Measurements from ENCODE around the gene DCTN3. TPM values are rescaled to one million over a fixed set of nuclear protein-coding genes. Genes with fewer than 3 reads are reported as not detected.
A peak's percentile ranks its signal among the peaks of the same experiment; 100 is the strongest.

DCTN3 gene
- total RNA-seq (2014; rRNA removed; shearing (Covaris generic)): 77.1 and 130 TPM in 2 replicates
- 148 and 161 TPM in 2 replicates for polyA plus RNA-seq (2016; fragmentation: Nextera tagmentation; extraction: Ambion mirVana)

- H3K4me2 ChIP-seq (ENCODE audit: unreplicated experiment): peak within 1 kb of the TSS; percentile 93
- peak within 1 kb of the TSS; percentile 91 for H3K4me3 ChIP-seq
- H4K20me1 ChIP-seq (ENCODE audit: insufficient read depth): no peaks in the 10 kb centered on the region
- H3K9me3 ChIP-seq (ENCODE audit: low read depth): no peaks in the 10 kb centered on the region
- H3K27ac ChIP-seq: peak within 1 kb of the TSS; percentile 26
- DNase-seq: peak; percentile 100
- H3K79me2 ChIP-seq (ENCODE audit: insufficient read depth): peaks cover 21% of the 10 kb centered on the region
- H2AFZ ChIP-seq: peak within 1 kb of the TSS; percentile 98
- H3F3A ChIP-seq (ENCODE audit: insufficient read depth): no peaks in the 10 kb centered on the region
- peaks cover 9% of the 10 kb centered on the region; the same call in 1 of the 2 replicates for H3K36me3 ChIP-seq (ENCODE audit: low read depth)
- in situ Hi-C loops (cut with MboI): loop anchor here (25.0 kb wide), 1 partner anchor 108 kb away; the partner anchor contains the start of gene ENHO
- peaks cover 18% of the 10 kb centered on the region for H3K27me3 ChIP-seq (replicated peaks; ENCODE audit: insufficient read depth)
- H3K9me2 ChIP-seq (ENCODE audit: insufficient read depth): no peaks in the 10 kb centered on the region
- H3K4me1 ChIP-seq (ENCODE audit: insufficient read depth): peaks cover 8% of the 10 kb centered on the region
- 2% methylated on average over 38 to 41 of the region's 43 CpGs for WGBS, 2 experiments (ENCODE audit: low coverage in 1 of 2, low lambda C conversion rate in 2 of 2, missing lambda C conversion rate in 2 of 2)
- no peak for TF ChIP-seq EZH2phosphoT487 (IDR thresholded peaks at IDR 0.05; ENCODE audit: insufficient read depth, low read depth)
- peak within 1 kb of the TSS; percentile 89 for H3K9ac ChIP-seq
Observed at GRCh38 chr9:34620061-34620994, at the start of gene DCTN3. Gene DCTN3 (minus strand): TSS chr9:34620495. CDS start chr9:34620464, 31 bp downstream.

GRCh38 chr9:34665381-34666250 is 45.3 kb upstream of the DCTN3 start:
- H2AFZ ChIP-seq: peak overlapping the region; percentile 91
- H3K27me3 ChIP-seq (replicated peaks; ENCODE audit: insufficient read depth): no peaks in the 10 kb centered on the region
- peaks cover 15% of the 10 kb centered on the region; the same call in 1 of the 2 replicates for H3F3A ChIP-seq (ENCODE audit: insufficient read depth)
- no peak for TF ChIP-seq EZH2phosphoT487 (IDR thresholded peaks at IDR 0.05; ENCODE audit: insufficient read depth, low read depth)
- TF ChIP-seq EZH2 (IDR thresholded peaks at IDR 0.05; ENCODE audit: insufficient read depth, poor library complexity, severe bottlenecking): no peak
- H3K9ac ChIP-seq: peak overlapping the region; percentile 93
- in situ Hi-C loops (cut with MboI): no loop called here
- H3K9me3 ChIP-seq (ENCODE audit: low read depth): no peaks in the 10 kb centered on the region
- H4K20me1 ChIP-seq (ENCODE audit: insufficient read depth): no peaks in the 10 kb centered on the region
- peaks cover 7% of the 10 kb centered on the region; the same call in 1 of the 2 replicates for H3K4me1 ChIP-seq (ENCODE audit: insufficient read depth)
- peaks cover 25% of the 10 kb centered on the region for H3K79me2 ChIP-seq (ENCODE audit: insufficient read depth)
- no peaks in the 10 kb centered on the region for H3K9me2 ChIP-seq (ENCODE audit: insufficient read depth)
- peak overlapping the region; percentile 93 for H3K4me2 ChIP-seq (ENCODE audit: unreplicated experiment)
- peak overlapping the region; percentile 95 for H3K27ac ChIP-seq
- no peaks in the 10 kb centered on the region for H3K36me3 ChIP-seq (ENCODE audit: low read depth)
- peak overlapping the region; percentile 93 for H3K4me3 ChIP-seq
- DNase-seq: peak; percentile 98
- WGBS, 2 experiments (ENCODE audit: low coverage in 1 of 2, low lambda C conversion rate in 2 of 2, missing lambda C conversion rate in 2 of 2): 1 to 3% methylated on average over 28 to 55 of the region's 55 CpGs

- H3K9me2 ChIP-seq (ENCODE audit: insufficient read depth): no peaks in the 10 kb centered on the region
- no peaks in the 10 kb centered on the region for H3K9me3 ChIP-seq (ENCODE audit: low read depth)
- no peaks in the 10 kb centered on the region for H3K36me3 ChIP-seq (ENCODE audit: low read depth)
- peak overlapping the region; percentile 85 for H2AFZ ChIP-seq
- H3K4me2 ChIP-seq (ENCODE audit: unreplicated experiment): peak overlapping the region; percentile 78
- TF ChIP-seq EZH2 (IDR thresholded peaks at IDR 0.05; ENCODE audit: insufficient read depth, poor library complexity, severe bottlenecking) (no peak), EZH2phosphoT487 (IDR thresholded peaks at IDR 0.05; ENCODE audit: insufficient read depth, low read depth) (no peak)
- in situ Hi-C loops (cut with MboI): no loop called here
- no peaks in the 10 kb centered on the region for H4K20me1 ChIP-seq (ENCODE audit: insufficient read depth)
- peak overlapping the region; percentile 70 for H3K27ac ChIP-seq
- H3K9ac ChIP-seq: peak overlapping the region; percentile 93
- no peaks in the 10 kb centered on the region for H3K27me3 ChIP-seq (replicated peaks; ENCODE audit: insufficient read depth)
- WGBS, 2 experiments (ENCODE audit: low coverage in 1 of 2, low lambda C conversion rate in 2 of 2, missing lambda C conversion rate in 2 of 2): 0 to 1% methylated on average over 18 to 23 of the region's 26 CpGs
- H3K4me3 ChIP-seq: peak overlapping the region; percentile 70
- peaks cover 15% of the 10 kb centered on the region; the same call in 1 of the 2 replicates for H3F3A ChIP-seq (ENCODE audit: insufficient read depth)
- peaks cover 25% of the 10 kb centered on the region for H3K79me2 ChIP-seq (ENCODE audit: insufficient read depth)
- DNase-seq: no peak
- peaks cover 7% of the 10 kb centered on the region; the same call in 1 of the 2 replicates for H3K4me1 ChIP-seq (ENCODE audit: insufficient read depth)
Observed at GRCh38 chr9:34665067-34665380, 44.7 kb upstream of the DCTN3 start.

All from GM23248 (cell line).